Upper lobe of left lung (tissue), 4 donors: Measurements from ENCODE around the gene PAPLN.

Experiments used
- CTCF ChIP-seq, 6 experiments: fragments of 450-650 bp in 4 of 6; fragments of 200-600 bp in 2 of 6; sonication (generic) in 2 of 6; IDR thresholded peaks; one replicate each; pipeline ENCODE4 v1.5.1; 2016 to 2019; ENCODE audit warnings: antibody characterized with exemption in 6 of 6
- POLR2A ChIP-seq, 4 donors: fragments of 450-650 bp; IDR thresholded peaks; one replicate each; pipeline ENCODE4 v1.5.1; 2016 to 2017; ENCODE audit warnings: antibody characterized with exemption in 4 of 4, mild to moderate bottlenecking in 2 of 4

DNA sequence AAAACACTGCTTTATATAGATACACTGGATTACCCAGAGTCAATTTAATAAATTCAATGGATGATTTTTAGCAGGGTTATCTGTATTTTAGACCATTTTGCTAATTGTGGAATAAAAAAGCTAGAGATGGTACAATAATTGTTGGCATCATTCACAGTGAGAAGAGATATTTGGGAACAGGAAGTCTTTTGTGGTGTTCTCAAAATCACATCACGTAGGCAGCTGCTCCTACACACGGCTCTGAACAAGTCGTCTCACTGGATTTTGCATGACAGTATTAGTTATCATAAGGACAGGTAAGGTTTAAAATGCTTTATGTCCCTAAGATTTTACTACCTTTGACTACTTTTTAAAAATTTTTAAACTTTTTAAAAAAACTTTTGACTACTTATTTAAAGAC lies 52.0 kb downstream of the PAPLN start:
- TF ChIP-seq POLR2A (IDR thresholded peaks at IDR 0.05) (no peak), CTCF (IDR thresholded peaks at IDR 0.05) (no peak)
